NB4 (cell line): ENCODE measurements around the gene MRPL41.
"Not testable (repeated sequence)": the region's sequence is repeated elsewhere in the genome, so short reads cannot be mapped to it uniquely, and the experiment has no call there.

Experiments
- DNase-seq: peaks from one replicate; pipeline ENCODE4 v3.0.0; 2010; ENCODE audit warnings: low read depth
- H3K4me3 ChIP-seq: one replicate; pipeline ENCODE4 v1.5.1; 2011; ENCODE audit warnings: mild to moderate bottlenecking, low read depth, low read length, moderate library complexity
- CTCF ChIP-seq: IDR thresholded peaks from one replicate; pipeline ENCODE4 v1.5.1; 2012; ENCODE audit warnings: low read depth, low read length
- MAX ChIP-seq: IDR thresholded peaks from 2 replicates; pipeline ENCODE4 v1.6.1; 2011; ENCODE audit warnings: low read depth, low read length
- MYC ChIP-seq: IDR thresholded peaks from 2 replicates; pipeline ENCODE4 v1.6.1; 2011; ENCODE audit warnings: low read depth, low read length
- POLR2A ChIP-seq: IDR thresholded peaks from 2 replicates; pipeline ENCODE4 v1.6.1; 2011; ENCODE audit warnings: mild to moderate bottlenecking; ENCODE audit not compliant: insufficient read length; ENCODE audit errors: extremely low read depth

The MRPL41 gene

GRCh38 chr9:137544176-137544760 lies 7.4 kb upstream of the MRPL41 start:
- TF ChIP-seq MYC (no peak), POLR2A (no peak)
- H3K4me3 ChIP-seq = no peak overlapping the region
- DNase-seq = no peak

- no peak overlapping the region for H3K4me3 ChIP-seq
- DNase-seq = no peak
- TF ChIP-seq CTCF (no peak), MYC (no peak), POLR2A (no peak), MAX (no peak)
Observed at GRCh38 chr9:137545123-137545522, 6.6 kb upstream of the MRPL41 start.

- TF ChIP-seq POLR2A = no peak
- no peak for TF ChIP-seq CTCF
- no peak for TF ChIP-seq MAX
- no peak for TF ChIP-seq MYC
- DNase-seq = no peak
- no peak overlapping the region for H3K4me3 ChIP-seq
Observed at GRCh38 chr9:137547687-137548543, 3.8 kb upstream of the MRPL41 start.

- TF ChIP-seq POLR2A (no peak), CTCF (no peak), MYC (no peak), MAX (peak; percentile 96)
Observed at GRCh38 chr9:137550231-137550621, 1.5 kb upstream of the MRPL41 start, which contains the start of gene PNPLA7. TSS of gene PNPLA7 (minus strand) at chr9:137550402. CDS start at chr9:137550197, 205 bp downstream.

GRCh38 chr9:137550958-137551263 lies 768 bp upstream of the MRPL41 start:
- H3K4me3 ChIP-seq = peak overlapping the region; percentile 47
- not testable (repeated sequence) for DNase-seq

More at GRCh38 chr9:137550231-137550621, 1.5 kb upstream of the MRPL41 start, which contains the start of gene PNPLA7:
- H3K4me3 ChIP-seq = peak within 1 kb of the TSS; percentile 47
- peak; percentile 72 for DNase-seq

- TF ChIP-seq MAX (no peak), MYC (no peak), CTCF (no peak), POLR2A (no peak)
- peak; percentile 51 for DNase-seq
Observed at GRCh38 chr9:137552022-137552768, 516 bp downstream of the MRPL41 start.

GRCh38 chr9:137553654-137554053 lies 2.0 kb downstream of the MRPL41 start:
- DNase-seq, H3K4me3 ChIP-seq: not testable (repeated sequence)

More at GRCh38 chr9:137552022-137552768, 516 bp downstream of the MRPL41 start:
- H3K4me3 ChIP-seq = peak overlapping the region; percentile 78
